Muscle layer of duodenum (tissue), 2 donors: ENCODE measurements around the gene ERMN.
"Not testable (repeated sequence)": the region's sequence is repeated elsewhere in the genome, so short reads cannot be mapped to it uniquely, and the experiment has no call there.

ENCODE experiments used
- H3K27ac ChIP-seq: one replicate; pipeline ENCODE4 v1.7.0; 2013; ENCODE audit warnings: mild to moderate bottlenecking, low read length
- H3K27me3 ChIP-seq: one replicate; pipeline ENCODE4 v1.7.0; 2013; ENCODE audit warnings: low read depth, mild to moderate bottlenecking, control low read depth, low read length
- H3K36me3 ChIP-seq, 2 donors: one replicate each; pipeline ENCODE4 v1.7.0; 2013; ENCODE audit warnings: low read length in 2 of 2, control low read depth in 1 of 2, mild to moderate bottlenecking in 1 of 2; ENCODE audit not compliant: insufficient read depth in 2 of 2, control insufficient read depth in 1 of 2
- H3K4me1 ChIP-seq, 2 donors: one replicate each; pipeline ENCODE4 v1.7.0; 2013; ENCODE audit warnings: low read length in 2 of 2, mild to moderate bottlenecking in 2 of 2, control low read depth in 1 of 2, moderate library complexity in 1 of 2; ENCODE audit not compliant: insufficient read depth in 2 of 2, control insufficient read depth in 1 of 2
- H3K4me3 ChIP-seq, 2 donors: one replicate each; pipeline ENCODE4 v1.7.0; 2013; ENCODE audit warnings: low read length in 2 of 2, low read depth in 1 of 2, mild to moderate bottlenecking in 1 of 2
- H3K9me3 ChIP-seq, 2 donors: one replicate each; pipeline ENCODE4 v1.7.0; 2013; ENCODE audit warnings: low read length in 2 of 2, control low read depth in 1 of 2, mild to moderate bottlenecking in 1 of 2; ENCODE audit not compliant: control insufficient read depth in 1 of 2
- donor health status: healthy.

ERMN gene, protein sequence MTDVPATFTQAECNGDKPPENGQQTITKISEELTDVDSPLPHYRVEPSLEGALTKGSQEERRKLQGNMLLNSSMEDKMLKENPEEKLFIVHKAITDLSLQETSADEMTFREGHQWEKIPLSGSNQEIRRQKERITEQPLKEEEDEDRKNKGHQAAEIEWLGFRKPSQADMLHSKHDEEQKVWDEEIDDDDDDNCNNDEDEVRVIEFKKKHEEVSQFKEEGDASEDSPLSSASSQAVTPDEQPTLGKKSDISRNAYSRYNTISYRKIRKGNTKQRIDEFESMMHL

DNA sequence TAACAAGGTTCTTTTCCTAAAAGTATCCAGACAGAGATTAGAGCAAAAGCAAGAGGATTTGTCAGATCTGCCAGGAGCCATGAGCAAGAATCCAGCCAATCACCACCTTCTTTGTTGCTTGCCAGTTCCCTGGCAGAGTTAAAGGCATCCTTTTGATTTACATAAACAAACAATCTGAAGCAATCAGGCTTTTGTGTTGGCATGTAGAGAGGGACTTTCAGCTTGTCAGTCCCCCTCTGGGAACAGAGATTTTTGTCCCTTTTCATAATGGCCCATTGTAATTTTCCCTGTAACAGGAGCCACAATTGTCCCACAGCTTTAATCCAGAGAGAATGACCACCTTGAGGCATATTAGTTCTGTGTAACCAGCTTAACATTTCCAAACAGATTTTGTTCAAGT lies at the start of gene ERMN:
Gene ERMN (minus strand): TSS at position 39 of the 400 bp plus-strand sequence. CDS start 182 bp downstream, outside the sequence.
- no peaks in the 10 kb centered on the region for H3K36me3 ChIP-seq
- no peaks in the 10 kb centered on the region for H3K27me3 ChIP-seq
- peaks cover 0 to 6% of the 10 kb centered on the region in 2 donors for H3K4me1 ChIP-seq
- no peak within 1 kb of the TSS for H3K4me3 ChIP-seq
- no peaks in the 10 kb centered on the region for H3K9me3 ChIP-seq
- H3K27ac ChIP-seq: no peak within 1 kb of the TSS

DNA sequence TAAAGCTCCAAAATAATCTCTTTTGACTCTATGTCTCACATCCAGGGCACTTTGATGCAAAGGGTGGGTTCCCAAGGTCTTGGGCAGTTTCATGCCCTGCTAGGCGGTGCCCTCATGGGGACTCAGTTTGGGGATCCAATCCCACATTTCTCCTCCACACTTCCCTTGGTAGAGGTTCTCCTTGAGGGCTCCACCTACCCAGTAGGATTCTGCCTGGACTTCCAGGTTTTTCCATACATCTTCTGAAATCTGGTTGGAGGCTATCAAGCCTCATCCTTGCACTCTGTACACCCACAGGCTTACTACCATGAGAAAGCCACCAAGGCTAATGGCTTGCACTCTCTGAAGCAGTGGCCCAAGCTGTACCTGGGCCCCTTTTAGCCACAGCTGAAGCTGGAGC lies 49.8 kb upstream of the ERMN start:
- Histone ChIP-seq H3K36me3 (no peaks in the 10 kb centered on the region), H3K4me3 (peak overlapping the region in 1 of 2 donors; percentile 2), H3K27ac (no peak overlapping the region), H3K4me1 (no peaks in the 10 kb centered on the region), H3K27me3 (no peaks in the 10 kb centered on the region), H3K9me3 (peaks cover 0 to 11% of the 10 kb centered on the region in 2 donors)

DNA sequence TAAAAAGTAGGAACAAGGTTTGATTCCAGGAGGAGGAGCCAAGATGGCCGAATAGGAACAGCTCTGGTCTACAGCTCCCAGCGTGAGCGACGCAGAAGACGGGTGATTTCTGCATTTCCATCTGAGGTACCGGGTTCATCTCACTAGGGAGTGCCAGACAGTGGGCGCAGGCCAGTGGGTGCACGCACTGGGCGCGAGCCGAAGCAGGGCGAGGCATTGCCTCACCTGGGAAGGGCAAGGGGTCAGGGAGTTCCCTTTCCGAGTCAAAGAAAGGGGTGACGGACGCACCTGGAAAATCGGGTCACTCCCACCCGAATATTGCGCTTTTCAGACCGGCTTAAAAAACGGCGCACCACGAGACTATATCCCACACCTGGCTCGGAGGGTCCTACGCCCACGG lies 42.9 kb upstream of the ERMN start:
- H3K9me3 ChIP-seq, H3K4me1 ChIP-seq, H3K27ac ChIP-seq, H3K4me3 ChIP-seq, H3K36me3 ChIP-seq, H3K27me3 ChIP-seq: not testable (repeated sequence)

DNA sequence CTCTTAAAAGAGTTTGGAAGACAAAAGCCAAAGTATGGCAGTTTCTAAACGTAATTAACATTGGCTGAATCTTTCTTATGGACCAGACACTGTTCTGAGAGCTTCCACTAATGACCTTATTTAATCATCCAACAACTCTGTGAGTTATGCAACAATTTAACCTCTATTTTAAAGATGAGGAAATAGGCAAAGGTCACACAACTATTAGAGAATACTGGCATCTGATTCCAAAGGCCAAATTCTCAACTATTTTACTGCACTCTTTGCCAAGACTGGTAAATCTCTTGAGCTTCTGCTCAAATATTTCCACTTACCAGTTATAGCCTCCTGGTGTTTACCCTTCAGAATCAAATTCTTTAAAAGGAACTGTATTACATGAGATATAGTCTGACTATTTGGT lies 42.1 kb upstream of the ERMN start:
- H3K4me3 ChIP-seq: no peak overlapping the region
- H3K27ac ChIP-seq: no peak overlapping the region
- H3K9me3 ChIP-seq: no peaks in the 10 kb centered on the region
- H3K4me1 ChIP-seq: peaks cover 0 to 3% of the 10 kb centered on the region in 2 donors
- no peaks in the 10 kb centered on the region for H3K36me3 ChIP-seq
- no peaks in the 10 kb centered on the region for H3K27me3 ChIP-seq

DNA sequence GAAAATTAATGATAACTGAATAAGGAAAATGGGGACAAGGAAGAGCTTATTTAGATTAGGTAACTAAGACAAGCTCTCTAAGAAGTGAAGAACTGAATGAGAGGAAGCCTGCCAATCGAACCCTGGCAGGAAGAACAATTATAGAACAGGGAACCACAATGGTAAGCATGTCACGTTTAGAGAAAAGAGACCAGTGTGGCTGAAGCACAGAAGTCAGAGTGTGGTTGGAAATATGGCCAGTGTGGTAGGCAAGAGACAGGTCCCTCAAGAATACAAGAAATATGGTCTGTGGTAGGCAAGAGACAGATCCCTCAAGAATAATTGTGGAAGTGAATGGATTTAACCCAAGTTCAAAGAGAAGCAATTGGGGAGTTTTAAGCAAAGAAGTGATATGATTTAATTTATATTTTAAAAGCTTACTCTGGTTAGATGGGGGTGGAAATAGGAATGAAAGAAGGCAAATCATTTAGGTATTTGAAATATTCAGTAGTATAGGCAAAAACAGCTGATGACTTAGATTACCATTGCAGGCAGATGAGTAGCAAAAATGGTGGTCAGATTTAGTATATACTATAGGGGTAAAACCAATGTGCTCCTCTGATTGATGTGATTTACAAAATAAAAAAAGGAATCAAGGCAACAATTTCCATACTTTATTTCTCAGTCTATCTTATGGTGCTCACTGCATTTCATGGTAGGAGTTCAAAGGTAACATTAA lies 38.8 kb upstream of the ERMN start:
- Histone ChIP-seq H3K4me1 (peaks cover 0 to 3% of the 10 kb centered on the region in 2 donors), H3K9me3 (no peaks in the 10 kb centered on the region), H3K36me3 (no peaks in the 10 kb centered on the region), H3K27me3 (no peaks in the 10 kb centered on the region), H3K4me3 (no peak overlapping the region), H3K27ac (no peak overlapping the region)

DNA sequence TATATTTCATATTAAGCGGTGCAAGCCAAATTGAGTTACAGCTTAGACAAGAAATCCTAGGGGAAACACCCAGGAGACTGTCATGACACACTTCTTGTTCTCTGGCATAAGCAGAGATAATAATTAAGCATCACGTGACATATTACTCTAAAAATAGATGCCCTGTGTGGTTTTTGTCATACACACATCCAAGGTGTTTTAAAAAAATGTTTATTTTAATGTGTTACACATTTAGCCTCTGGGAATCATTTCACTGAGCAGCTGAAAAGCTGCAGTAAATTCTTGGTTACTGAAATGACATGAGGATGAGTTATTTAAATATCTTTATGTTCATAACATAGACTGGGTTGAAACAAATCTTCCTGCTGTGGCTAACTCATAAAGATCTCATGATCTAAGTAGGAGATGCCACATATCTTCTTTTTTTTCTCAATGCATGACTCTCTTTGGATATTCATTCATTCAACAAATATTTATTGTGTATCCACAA lies 38.0 kb upstream of the ERMN start:
- Histone ChIP-seq H3K27me3 (no peaks in the 10 kb centered on the region), H3K27ac (no peak overlapping the region), H3K4me1 (peaks cover 0 to 3% of the 10 kb centered on the region in 2 donors), H3K36me3 (no peaks in the 10 kb centered on the region), H3K4me3 (no peak overlapping the region), H3K9me3 (no peaks in the 10 kb centered on the region)

DNA sequence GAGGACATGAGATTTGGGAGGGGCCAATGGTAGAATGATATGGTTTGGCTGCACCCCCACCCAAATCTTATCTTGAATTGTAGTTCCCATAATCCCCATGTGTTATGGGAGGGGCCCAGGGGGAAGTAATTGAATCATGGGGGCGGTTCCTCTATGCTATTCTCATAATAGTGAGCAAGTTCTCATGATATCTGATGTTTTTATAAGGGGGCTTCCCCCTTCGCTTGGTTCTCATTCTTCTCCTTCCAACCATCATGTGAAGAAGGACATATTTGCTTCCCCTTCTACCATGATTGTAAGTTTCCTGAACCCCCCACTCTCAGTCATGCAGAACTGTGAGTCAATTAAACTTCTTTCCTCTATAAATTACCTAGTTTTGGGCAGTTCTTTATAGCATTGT lies 37.0 kb upstream of the ERMN start:
- no peaks in the 10 kb centered on the region for H3K36me3 ChIP-seq
- peaks cover 0 to 3% of the 10 kb centered on the region in 2 donors for H3K4me1 ChIP-seq
- no peaks in the 10 kb centered on the region for H3K9me3 ChIP-seq
- no peak overlapping the region for H3K27ac ChIP-seq
- no peaks in the 10 kb centered on the region for H3K27me3 ChIP-seq
- H3K4me3 ChIP-seq: no peak overlapping the region

DNA sequence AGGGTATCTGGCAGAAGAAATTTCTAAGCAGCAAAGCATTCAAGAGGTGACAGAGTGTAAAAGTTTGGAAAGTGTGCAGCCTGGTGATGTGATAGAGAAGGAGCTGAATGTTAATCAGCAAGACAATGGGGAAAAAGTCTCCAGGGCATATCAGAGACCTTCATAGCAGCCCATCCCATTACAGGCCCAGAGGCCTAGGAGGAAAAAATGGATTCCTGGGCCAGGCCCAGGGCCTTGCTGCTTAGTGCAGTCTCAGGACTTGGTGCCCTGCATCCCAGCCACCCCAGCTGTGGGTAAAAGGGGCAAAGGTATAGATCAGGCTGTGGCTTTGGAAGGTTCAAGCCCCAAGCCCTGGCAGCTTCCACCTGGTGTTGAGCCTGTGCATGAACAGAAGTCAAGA lies 35.9 kb upstream of the ERMN start:
- Histone ChIP-seq H3K27ac (no peak overlapping the region), H3K4me3 (no peak overlapping the region), H3K9me3 (no peaks in the 10 kb centered on the region), H3K4me1 (peaks cover 0 to 3% of the 10 kb centered on the region in 2 donors), H3K36me3 (no peaks in the 10 kb centered on the region), H3K27me3 (no peaks in the 10 kb centered on the region)

DNA sequence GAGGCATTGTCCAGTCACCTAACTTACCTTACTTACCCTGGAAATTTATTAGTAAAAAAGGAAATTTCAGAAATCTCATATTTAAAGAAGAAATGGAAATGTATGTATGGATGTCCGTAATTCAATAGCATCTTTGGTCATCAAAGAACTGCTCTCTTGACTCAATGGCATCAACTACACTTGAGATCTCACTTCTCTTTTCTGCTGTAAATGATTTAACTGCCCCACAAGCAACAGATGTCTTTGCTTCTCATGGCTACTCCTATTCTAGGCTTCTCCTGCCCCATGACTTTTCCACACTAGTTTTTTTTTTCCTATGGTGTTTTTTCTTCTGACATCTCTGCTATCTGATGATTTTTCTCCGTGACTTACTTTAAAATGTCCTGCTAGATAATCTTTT lies 34.0 kb upstream of the ERMN start:
- Histone ChIP-seq H3K27me3 (no peaks in the 10 kb centered on the region), H3K4me1 (peaks cover 0 to 3% of the 10 kb centered on the region in 2 donors)

DNA sequence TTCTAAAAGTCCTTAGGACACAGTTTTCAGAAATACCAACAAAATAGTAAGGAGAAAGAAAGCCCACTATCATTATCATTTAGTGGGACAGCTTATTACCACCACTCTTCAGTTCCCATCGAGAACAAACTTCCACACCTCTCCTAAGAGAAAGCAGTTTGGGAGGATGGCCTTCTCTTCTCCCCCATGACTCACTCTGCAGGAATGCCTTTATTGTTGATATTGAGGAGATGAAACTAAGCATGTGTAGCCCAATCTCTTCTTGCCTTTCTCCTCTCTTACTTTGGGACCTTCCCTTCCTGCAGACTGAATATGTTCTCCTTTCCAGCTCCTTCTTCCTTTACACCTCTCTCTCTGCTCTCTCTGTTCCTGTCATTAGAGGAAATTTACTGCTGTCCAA lies 30.0 kb upstream of the ERMN start:
- no peaks in the 10 kb centered on the region for H3K9me3 ChIP-seq
- H3K27me3 ChIP-seq: no peaks in the 10 kb centered on the region
- no peak overlapping the region for H3K4me3 ChIP-seq
- no peak overlapping the region for H3K27ac ChIP-seq
- H3K36me3 ChIP-seq: no peaks in the 10 kb centered on the region
- H3K4me1 ChIP-seq: no peaks in the 10 kb centered on the region

More for the DNA sequence above, 34.0 kb upstream of the ERMN start:
- H3K9me3 ChIP-seq: no peaks in the 10 kb centered on the region
- H3K27ac ChIP-seq: no peak overlapping the region
- no peaks in the 10 kb centered on the region for H3K36me3 ChIP-seq
- no peak overlapping the region for H3K4me3 ChIP-seq

DNA sequence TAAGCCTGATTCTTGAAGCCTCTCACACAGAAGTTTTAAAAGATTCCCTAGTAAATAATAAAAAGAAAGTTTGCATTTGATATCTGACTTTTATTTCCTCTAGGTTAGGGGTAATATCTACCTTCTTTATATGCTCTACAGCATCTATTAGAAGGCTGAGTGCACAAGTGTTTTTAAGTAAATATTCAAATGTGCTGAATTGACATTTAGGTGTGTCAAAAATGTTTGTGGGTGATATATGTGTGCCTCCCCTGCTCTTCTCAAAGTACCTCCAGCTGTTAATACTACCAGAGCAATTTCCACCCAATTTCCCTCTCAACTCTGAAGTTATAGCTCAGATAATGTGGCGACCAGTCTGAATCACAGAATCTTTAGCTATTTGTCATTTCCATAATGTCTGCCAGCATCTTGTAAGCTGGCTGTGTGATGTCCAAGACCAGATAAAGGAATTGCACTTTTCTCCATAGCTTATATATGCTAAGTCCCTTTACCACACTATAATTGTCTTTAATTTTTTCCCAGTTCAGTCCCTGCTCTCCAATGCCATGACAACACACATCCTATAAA lies 24.4 kb upstream of the ERMN start:
- no peaks in the 10 kb centered on the region for H3K4me1 ChIP-seq
- no peak overlapping the region for H3K4me3 ChIP-seq
- no peaks in the 10 kb centered on the region for H3K36me3 ChIP-seq
- H3K27me3 ChIP-seq: no peaks in the 10 kb centered on the region
- no peaks in the 10 kb centered on the region for H3K9me3 ChIP-seq
- no peak overlapping the region for H3K27ac ChIP-seq
